Gastroesophageal sphincter (tissue), 4 donors: ENCODE data around the gene DNAH9. TPM values are rescaled to one million over a fixed set of nuclear protein-coding genes. Genes with fewer than 3 reads are reported as not detected.

Experiments
- ATAC-seq: fragments of 150-250 bp; one replicate; pipeline ENCODE4 v1.9.1; 2016; ENCODE audit warnings: mild to moderate bottlenecking, moderate library complexity
- H3K27ac ChIP-seq, 4 donors: fragments of 200-600 bp; sonication (generic) in 3 of 4; 1 replicate in 3 of 4; 2 replicates in 1 of 4; pipeline ENCODE4 v1.5.1; 2016 to 2019
- H3K27me3 ChIP-seq: fragments of 200-600 bp; sonication (generic); one replicate; pipeline ENCODE4 v1.5.1; 2019
- H3K36me3 ChIP-seq, 2 donors: fragments of 200-600 bp; sonication (generic); one replicate each; pipeline ENCODE4 v1.5.1; 2019; ENCODE audit warnings: control low read depth in 1 of 2
- H3K4me1 ChIP-seq, 3 donors: fragments of 200-600 bp; sonication (generic); 1 replicate in 2 of 3; 2 replicates in 1 of 3; pipeline ENCODE4 v1.5.1; 2016 to 2019; ENCODE audit warnings: control low read depth in 2 of 3
- H3K4me3 ChIP-seq, 2 donors: fragments of 200-600 bp; sonication (generic); one replicate each; pipeline ENCODE4 v1.5.1; 2019; ENCODE audit warnings: mild to moderate bottlenecking in 1 of 2, moderate library complexity in 1 of 2
- H3K9me3 ChIP-seq, 3 donors: fragments of 200-600 bp; sonication (generic); one replicate each; pipeline ENCODE4 v1.5.1; 2017 to 2019; ENCODE audit warnings: control low read depth in 2 of 3
- EP300 ChIP-seq: sonication (generic); formaldehyde crosslinking; IDR thresholded peaks from one replicate; pipeline ENCODE4 v1.6.1; 2017; ENCODE audit warnings: antibody characterized with exemption, mild to moderate bottlenecking
- POLR2A ChIP-seq, 2 donors: fragments of 450-650 bp; IDR thresholded peaks; one replicate each; pipeline ENCODE4 v1.6.1; 2017; ENCODE audit warnings: antibody characterized with exemption in 2 of 2, mild to moderate bottlenecking in 2 of 2, moderate library complexity in 1 of 2
- POLR2AphosphoS5 ChIP-seq: sonication (generic); formaldehyde crosslinking; IDR thresholded peaks from one replicate; pipeline ENCODE4 v1.6.1; 2017; ENCODE audit warnings: antibody characterized with exemption
- WGBS, 2 donors: methylation state at CpG; one replicate each; pipeline ENCODE4 v1.1.5; 2018; ENCODE audit warnings: low coverage in 1 of 2; 5-methylcytosine and 5-hydroxymethylcytosine counted together
- total RNA-seq, 4 donors: library from RNA; depleted of rRNA; stranded (reverse); fragments of >200 nt; gene quantifications; one replicate each; pipeline ENCODE4 v1.1.0, GENCODE V29; 2016
- TF ChIP-seq, protein P1 (sequence below), 4 experiments: fragments of 200-600 bp in 2 of 4; fragments of 450-650 bp in 2 of 4; sonication (generic) in 1 of 4; IDR thresholded peaks; one replicate each; pipeline ENCODE4 v1.5.1; 2017 to 2019; ENCODE audit warnings: antibody characterized with exemption in 4 of 4, mild to moderate bottlenecking in 2 of 4, moderate library complexity in 2 of 4

DNAH9 gene
- total RNA-seq, 4 donors from 2014 or later: 0.12 to 0.15 (median 0.13) TPM; not detected in 1

GRCh38 chr17:11701911-11702310, 103.6 kb downstream of the DNAH9 start:
- H3K27me3 ChIP-seq: no peaks in the 10 kb centered on the region
- TF ChIP-seq POLR2AphosphoS5 (no peak), EP300 (no peak), POLR2A (IDR thresholded peaks at IDR 0.05) (no peak)
- TF ChIP-seq, protein P1, sequence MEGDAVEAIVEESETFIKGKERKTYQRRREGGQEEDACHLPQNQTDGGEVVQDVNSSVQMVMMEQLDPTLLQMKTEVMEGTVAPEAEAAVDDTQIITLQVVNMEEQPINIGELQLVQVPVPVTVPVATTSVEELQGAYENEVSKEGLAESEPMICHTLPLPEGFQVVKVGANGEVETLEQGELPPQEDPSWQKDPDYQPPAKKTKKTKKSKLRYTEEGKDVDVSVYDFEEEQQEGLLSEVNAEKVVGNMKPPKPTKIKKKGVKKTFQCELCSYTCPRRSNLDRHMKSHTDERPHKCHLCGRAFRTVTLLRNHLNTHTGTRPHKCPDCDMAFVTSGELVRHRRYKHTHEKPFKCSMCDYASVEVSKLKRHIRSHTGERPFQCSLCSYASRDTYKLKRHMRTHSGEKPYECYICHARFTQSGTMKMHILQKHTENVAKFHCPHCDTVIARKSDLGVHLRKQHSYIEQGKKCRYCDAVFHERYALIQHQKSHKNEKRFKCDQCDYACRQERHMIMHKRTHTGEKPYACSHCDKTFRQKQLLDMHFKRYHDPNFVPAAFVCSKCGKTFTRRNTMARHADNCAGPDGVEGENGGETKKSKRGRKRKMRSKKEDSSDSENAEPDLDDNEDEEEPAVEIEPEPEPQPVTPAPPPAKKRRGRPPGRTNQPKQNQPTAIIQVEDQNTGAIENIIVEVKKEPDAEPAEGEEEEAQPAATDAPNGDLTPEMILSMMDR (IDR thresholded peaks at IDR 0.05): no peak
- no peak overlapping the region for H3K4me3 ChIP-seq
- no peaks in the 10 kb centered on the region for H3K4me1 ChIP-seq
- WGBS, 2 donors: 38 to 65% methylated on average over 2 of the region's 8 CpGs
- ATAC-seq: no peak
- no peaks in the 10 kb centered on the region for H3K9me3 ChIP-seq
- H3K36me3 ChIP-seq: no peaks in the 10 kb centered on the region
- no peak overlapping the region for H3K27ac ChIP-seq

DNA sequence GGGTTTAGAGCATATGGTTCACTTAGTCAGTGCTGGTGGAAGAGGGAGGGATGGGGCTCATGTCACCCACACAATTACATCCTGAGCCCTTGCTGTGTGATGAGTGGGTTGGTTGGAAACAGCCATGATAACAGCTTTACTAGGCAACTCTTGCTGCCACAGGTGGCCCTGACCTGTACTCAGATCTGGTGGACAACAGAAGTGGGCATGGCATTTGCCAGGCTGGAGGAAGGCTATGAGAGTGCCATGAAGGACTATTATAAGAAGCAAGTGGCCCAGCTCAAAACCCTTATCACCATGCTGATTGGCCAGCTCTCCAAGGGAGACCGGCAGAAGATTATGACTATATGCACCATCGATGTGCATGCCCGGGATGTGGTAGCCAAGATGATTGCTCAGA, 105.8 kb downstream of the DNAH9 start:
- H3K4me1 ChIP-seq: no peaks in the 10 kb centered on the region
- TF ChIP-seq, protein P1 (IDR thresholded peaks at IDR 0.05): no peak
- TF ChIP-seq POLR2AphosphoS5: no peak
- no peaks in the 10 kb centered on the region for H3K27me3 ChIP-seq
- H3K36me3 ChIP-seq: no peaks in the 10 kb centered on the region
- no peak for ATAC-seq
- 89 to 93% methylated on average over 3 of the region's 3 CpGs for WGBS, 2 donors
- H3K27ac ChIP-seq: no peak overlapping the region
- H3K4me3 ChIP-seq: no peak overlapping the region
- no peaks in the 10 kb centered on the region for H3K9me3 ChIP-seq

DNA sequence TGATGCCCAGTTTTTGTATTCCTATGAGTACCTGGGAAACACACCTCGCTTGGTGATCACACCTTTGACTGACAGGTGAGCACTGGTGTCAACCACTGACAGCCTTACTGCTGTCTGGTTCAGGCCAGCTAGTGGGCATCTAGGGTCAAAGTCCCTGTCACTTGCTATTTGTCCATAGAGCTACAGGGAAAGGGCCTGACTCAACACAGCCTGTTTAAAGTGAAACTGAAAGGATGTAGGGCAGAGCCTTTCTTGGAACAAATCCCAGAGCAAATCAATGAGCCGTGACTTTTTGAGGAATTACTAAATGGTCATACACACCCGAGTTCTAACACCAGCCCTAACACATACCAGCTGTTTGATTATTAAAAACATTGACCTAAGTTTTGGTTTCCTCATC, 106.8 kb downstream of the DNAH9 start:
- 0 to 33% methylated on average over 1 to 3 of the region's 3 CpGs for WGBS, 2 donors
- no peak overlapping the region for H3K4me3 ChIP-seq
- ATAC-seq: no peak

DNA sequence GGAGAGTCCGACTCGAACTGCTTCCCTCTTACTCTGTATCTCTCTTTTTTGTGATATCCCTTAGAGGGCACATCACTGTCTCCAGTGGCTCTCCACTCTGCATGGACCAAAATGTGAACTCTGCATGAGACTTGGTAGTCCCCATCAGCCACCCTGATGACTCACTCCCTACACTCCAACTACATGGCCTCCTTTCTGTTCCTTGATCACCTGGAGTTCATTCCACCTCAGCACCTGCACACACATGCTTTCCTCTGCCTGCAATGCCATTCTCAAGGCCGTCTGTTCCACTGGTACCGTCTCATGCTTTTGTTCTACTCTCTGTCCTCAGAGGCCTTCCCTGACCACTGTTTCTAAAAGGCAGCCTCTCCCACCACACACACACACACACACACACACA, 109.3 kb downstream of the DNAH9 start:
- no peaks in the 10 kb centered on the region for H3K27me3 ChIP-seq
- H3K4me1 ChIP-seq: no peaks in the 10 kb centered on the region
- no peak overlapping the region for H3K4me3 ChIP-seq
- no peaks in the 10 kb centered on the region for H3K9me3 ChIP-seq
- ATAC-seq: no peak
- no peak for TF ChIP-seq POLR2AphosphoS5
- no peak for TF ChIP-seq POLR2A (IDR thresholded peaks at IDR 0.05)
- TF ChIP-seq, protein P1 (IDR thresholded peaks at IDR 0.05): no peak
- no peak for TF ChIP-seq EP300
- H3K36me3 ChIP-seq: no peaks in the 10 kb centered on the region
- no peak overlapping the region for H3K27ac ChIP-seq
- 66 to 73% methylated on average over 2 to 4 of the region's 4 CpGs for WGBS, 2 donors

More for the DNA sequence above, 106.8 kb downstream of the DNAH9 start:
- Histone ChIP-seq H3K27me3 (no peaks in the 10 kb centered on the region), H3K27ac (no peak overlapping the region), H3K36me3 (no peaks in the 10 kb centered on the region), H3K9me3 (no peaks in the 10 kb centered on the region), H3K4me1 (no peaks in the 10 kb centered on the region)
- TF ChIP-seq POLR2A (IDR thresholded peaks at IDR 0.05): no peak
- TF ChIP-seq, protein P1 (IDR thresholded peaks at IDR 0.05): no peak
- TF ChIP-seq POLR2AphosphoS5: no peak
- TF ChIP-seq EP300: no peak

- no peaks in the 10 kb centered on the region for H3K9me3 ChIP-seq
- no peaks in the 10 kb centered on the region for H3K36me3 ChIP-seq
- peaks cover 3% of the 10 kb centered on the region for H3K27me3 ChIP-seq
- TF ChIP-seq, protein P1 (IDR thresholded peaks at IDR 0.05): no peak
- no peak for TF ChIP-seq POLR2A (IDR thresholded peaks at IDR 0.05)
- no peak for TF ChIP-seq EP300
- no peak for TF ChIP-seq POLR2AphosphoS5
- H3K4me1 ChIP-seq: no peaks in the 10 kb centered on the region
- ATAC-seq: no peak
- 88 to 91% methylated on average over 3 of the region's 3 CpGs for WGBS, 2 donors
- no peak overlapping the region for H3K4me3 ChIP-seq
- H3K27ac ChIP-seq: no peak overlapping the region
These were observed 114.2 kb downstream of the DNAH9 start for GRCh38 chr17:11712456-11712855.
